HG03354 (cell line): ENCODE measurements around the gene PGF.

Experiments
- ATAC-seq: cut with Tn5 transposase; IDR thresholded peaks from one replicate; pipeline ENCODE4 v1.9.1; 2021; ENCODE audit warnings: mild to moderate bottlenecking; ENCODE audit not compliant: unreplicated experiment, poor library complexity, severe bottlenecking

Gene PGF

GRCh38 chr14:74962046-74962445 lies 6.6 kb upstream of the PGF start:
- no peak for ATAC-seq

GRCh38 chr14:74961238-74961911 lies 6.0 kb upstream of the PGF start:
- ATAC-seq = no peak

- no peak for ATAC-seq
Observed at GRCh38 chr14:74960736-74961135, 5.3 kb upstream of the PGF start.

- ATAC-seq = no peak
Observed at GRCh38 chr14:74959596-74960180, 4.3 kb upstream of the PGF start.

- no peak for ATAC-seq
Observed at GRCh38 chr14:74956280-74957072, 1.1 kb upstream of the PGF start.

GRCh38 chr14:74956027-74956279 lies 556 bp upstream of the PGF start:
- ATAC-seq = no peak

GRCh38 chr14:74954947-74955228 lies 509 bp downstream of the PGF start:
- ATAC-seq = no peak

GRCh38 chr14:74954232-74954946 lies 1.0 kb downstream of the PGF start:
- ATAC-seq = no peak

GRCh38 chr14:74953686-74954085 lies 1.7 kb downstream of the PGF start:
- ATAC-seq = no peak

GRCh38 chr14:74952697-74953484 lies 2.5 kb downstream of the PGF start:
- no peak for ATAC-seq

GRCh38 chr14:74952180-74952665 lies 3.2 kb downstream of the PGF start:
- no peak for ATAC-seq

GRCh38 chr14:74951443-74952179 lies 3.8 kb downstream of the PGF start:
- ATAC-seq = no peak

GRCh38 chr14:74950795-74951442 lies 4.5 kb downstream of the PGF start:
- ATAC-seq = no peak

- no peak for ATAC-seq
Observed at GRCh38 chr14:74949859-74950573, 5.4 kb downstream of the PGF start.

- ATAC-seq = no peak
Observed at GRCh38 chr14:74949191-74949601, 6.2 kb downstream of the PGF start.

- ATAC-seq = no peak
Observed at GRCh38 chr14:74948228-74949175, 6.9 kb downstream of the PGF start.
